HG03135 (cell line): ENCODE results near the gene JARID2.

Source experiments
- ATAC-seq: cut with Tn5 transposase; IDR thresholded peaks from one replicate; pipeline ENCODE4 v1.9.1; 2021; ENCODE audit warnings: mild to moderate bottlenecking, moderate library complexity; ENCODE audit not compliant: unreplicated experiment

The JARID2 gene

GRCh38 chr6:15500901-15501825 lies 255.3 kb downstream of the JARID2 start:
- no peak for ATAC-seq

GRCh38 chr6:15501826-15502445 lies 256.1 kb downstream of the JARID2 start:
- ATAC-seq: no peak

- no peak for ATAC-seq
Observed at GRCh38 chr6:15502446-15503345, 256.8 kb downstream of the JARID2 start.

GRCh38 chr6:15503346-15503680 lies 257.4 kb downstream of the JARID2 start:
- ATAC-seq: no peak

GRCh38 chr6:15504040-15504495 lies 258.2 kb downstream of the JARID2 start:
- ATAC-seq: no peak

GRCh38 chr6:15504581-15505350 lies 258.9 kb downstream of the JARID2 start:
- no peak for ATAC-seq

- ATAC-seq: no peak
Observed at GRCh38 chr6:15505463-15505918, 259.6 kb downstream of the JARID2 start.

GRCh38 chr6:15506066-15506465 lies 260.2 kb downstream of the JARID2 start:
- no peak for ATAC-seq

- no peak for ATAC-seq
Observed at GRCh38 chr6:15507221-15507620, 261.4 kb downstream of the JARID2 start.

- no peak for ATAC-seq
Observed at GRCh38 chr6:15507746-15508145, 261.9 kb downstream of the JARID2 start.

GRCh38 chr6:15508441-15508871 lies 262.6 kb downstream of the JARID2 start:
- no peak for ATAC-seq

- no peak for ATAC-seq
Observed at GRCh38 chr6:15508931-15509330, 263.1 kb downstream of the JARID2 start.

- no peak for ATAC-seq
Observed at GRCh38 chr6:15509335-15509933, 263.6 kb downstream of the JARID2 start.

GRCh38 chr6:15510121-15510520 lies 264.3 kb downstream of the JARID2 start:
- ATAC-seq: no peak

GRCh38 chr6:15510536-15511247 lies 264.8 kb downstream of the JARID2 start:
- no peak for ATAC-seq

GRCh38 chr6:15511248-15512125 lies 265.6 kb downstream of the JARID2 start:
- no peak for ATAC-seq

- ATAC-seq: no peak
Observed at GRCh38 chr6:15512126-15512525, 266.3 kb downstream of the JARID2 start.

- no peak for ATAC-seq
Observed at GRCh38 chr6:15512721-15513120, 266.9 kb downstream of the JARID2 start.
